ENCODE data around the gene SLC16A10. TPM values are rescaled to one million over a fixed set of nuclear protein-coding genes. Genes with fewer than 3 reads are reported as not detected.

SLC16A10 gene
- total RNA-seq, 1 donor from 2014 or later = 11.9 TPM

GRCh38 chr6:111207141-111207858 lies 120.0 kb downstream of the SLC16A10 start:
- DNase-seq (no peak), ATAC-seq (no peak)
- H3K27ac ChIP-seq = no peak overlapping the region
- no peaks in the 10 kb centered on the region for H3K27me3 ChIP-seq (ENCODE audit: low read depth)
- H3K4me1 ChIP-seq = no peaks in the 10 kb centered on the region
- no peaks in the 10 kb centered on the region for H3K36me3 ChIP-seq
- H3K9me3 ChIP-seq = no peaks in the 10 kb centered on the region
- no peak overlapping the region for H3K4me3 ChIP-seq
- intact Hi-C loops (cut with DNase I) = no loop called here
- TF ChIP-seq CTCF (IDR thresholded peaks at IDR 0.05) = no peak

DNA sequence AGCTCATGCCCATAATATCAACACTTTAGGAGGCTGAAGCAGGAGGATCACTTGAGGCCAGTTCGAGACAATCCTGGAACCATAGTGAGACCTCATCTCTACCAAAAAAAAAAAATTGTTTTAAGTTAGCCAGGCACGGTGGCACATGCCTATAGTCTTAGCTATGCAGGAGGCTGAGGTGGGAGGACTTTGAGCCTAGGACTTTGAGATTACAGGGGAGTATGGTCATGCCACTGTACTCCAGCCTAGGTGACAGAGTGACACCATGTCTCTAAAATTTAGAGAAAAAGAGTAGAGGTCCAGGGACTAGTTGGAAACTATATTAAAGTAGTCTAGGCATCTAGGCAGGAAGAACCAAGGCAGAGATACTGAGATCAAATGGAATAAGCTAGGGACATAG lies 121.6 kb downstream of the SLC16A10 start:
- Histone ChIP-seq H3K36me3 (no peaks in the 10 kb centered on the region), H3K4me1 (no peaks in the 10 kb centered on the region), H3K4me3 (no peak overlapping the region), H3K9me3 (no peaks in the 10 kb centered on the region), H3K27me3 (ENCODE audit: low read depth) (no peaks in the 10 kb centered on the region), H3K27ac (no peak overlapping the region)
- ATAC-seq (no peak), DNase-seq (no peak)
- no peak for TF ChIP-seq CTCF (IDR thresholded peaks at IDR 0.05)
- intact Hi-C loops (cut with DNase I) = no loop called here

DNA sequence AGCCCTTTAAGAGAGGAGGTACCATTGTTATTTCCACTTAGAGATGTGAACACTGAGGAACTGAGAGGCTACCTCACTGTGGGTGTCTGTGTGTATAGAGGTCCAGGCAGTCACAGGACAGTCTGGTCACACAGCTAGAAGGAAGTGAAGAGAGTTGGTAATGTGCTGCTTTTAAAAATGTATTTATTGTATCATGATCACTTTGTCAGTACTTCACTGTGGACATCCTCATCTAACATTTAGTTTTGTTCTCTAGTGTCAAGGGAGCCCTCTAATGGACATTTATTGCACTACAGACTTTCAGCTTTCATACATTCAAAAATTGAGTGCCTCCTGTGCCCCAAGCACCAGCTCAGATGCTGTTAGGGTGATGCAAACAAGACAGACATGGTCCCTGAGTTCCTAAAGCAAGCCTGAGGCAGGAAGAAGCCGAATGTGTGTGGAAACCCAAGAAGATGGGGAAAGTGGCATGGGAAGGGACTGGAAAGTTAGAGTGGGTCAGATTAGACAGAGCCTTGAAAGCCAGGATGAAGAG lies 123.0 kb downstream of the SLC16A10 start:
- TF ChIP-seq CTCF (IDR thresholded peaks at IDR 0.05) = peak; percentile 73
- peak; percentile 62 to 77 for ATAC-seq
- H3K27ac ChIP-seq = no peak overlapping the region
- DNase-seq = no peak
- H3K36me3 ChIP-seq = no peaks in the 10 kb centered on the region
- intact Hi-C loops (cut with DNase I) = no loop called here
- no peaks in the 10 kb centered on the region for H3K4me1 ChIP-seq
- no peaks in the 10 kb centered on the region for H3K27me3 ChIP-seq (ENCODE audit: low read depth)
- no peaks in the 10 kb centered on the region for H3K9me3 ChIP-seq
- no peak overlapping the region for H3K4me3 ChIP-seq

DNA sequence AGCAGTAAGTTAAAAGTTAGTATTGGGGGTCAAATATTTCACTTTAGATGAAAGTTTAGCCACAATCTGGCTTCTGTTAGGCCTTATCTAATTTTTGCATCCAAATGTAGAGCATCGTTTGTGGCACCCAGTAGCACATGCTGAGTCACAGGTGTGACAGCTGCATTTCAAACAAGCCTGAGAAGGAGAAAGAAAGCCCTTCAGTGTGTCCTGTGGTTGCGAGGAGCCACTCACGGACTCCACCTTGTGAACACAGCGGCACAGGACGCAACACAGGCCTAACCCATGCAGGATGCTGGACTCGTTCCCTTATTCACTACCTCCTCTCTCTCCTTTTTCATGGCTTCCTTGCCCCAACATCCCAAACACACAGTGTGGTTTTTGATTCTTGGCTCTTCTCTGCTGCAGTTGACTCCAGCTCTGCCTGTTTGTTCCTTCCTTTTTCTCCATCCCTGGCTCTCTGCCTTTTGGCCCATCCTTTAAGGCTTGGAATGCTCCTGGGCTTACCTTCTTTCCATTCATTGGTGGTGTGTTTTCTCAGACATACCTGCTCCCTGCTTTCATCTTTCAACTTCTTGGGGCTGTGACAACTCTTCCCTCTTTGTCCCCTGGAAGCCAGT lies 124.2 kb downstream of the SLC16A10 start:
- H3K36me3 ChIP-seq = no peaks in the 10 kb centered on the region
- no peaks in the 10 kb centered on the region for H3K4me1 ChIP-seq
- intact Hi-C loops (cut with DNase I) = no loop called here
- H3K4me3 ChIP-seq = no peak overlapping the region
- no peak overlapping the region for H3K27ac ChIP-seq
- DNase-seq = no peak
- no peaks in the 10 kb centered on the region for H3K27me3 ChIP-seq (ENCODE audit: low read depth)
- H3K9me3 ChIP-seq = no peaks in the 10 kb centered on the region
- no peak for TF ChIP-seq CTCF (IDR thresholded peaks at IDR 0.05)
- ATAC-seq = peak; percentile 49 to 58

- Histone ChIP-seq H3K27ac (no peak overlapping the region), H3K4me3 (no peak overlapping the region), H3K27me3 (ENCODE audit: low read depth) (no peaks in the 10 kb centered on the region), H3K9me3 (no peaks in the 10 kb centered on the region), H3K36me3 (no peaks in the 10 kb centered on the region), H3K4me1 (no peaks in the 10 kb centered on the region)
- TF ChIP-seq CTCF (IDR thresholded peaks at IDR 0.05) = no peak
- DNase-seq (no peak), ATAC-seq (no peak)
- intact Hi-C loops (cut with DNase I) = no loop called here
Measured at GRCh38 chr6:111212625-111213024, 125.3 kb downstream of the SLC16A10 start.
